ENCODE data around the gene FHAD1.
A peak's percentile ranks its signal among the peaks of the same experiment; 100 is the strongest.

Gene FHAD1

GRCh38 chr1:15352128-15352957, 105.3 kb downstream of the FHAD1 start:
- H3K9me3 ChIP-seq (ENCODE audit: insufficient read depth, low read length), result no peaks in the 10 kb centered on the region
- H3K79me2 ChIP-seq (ENCODE audit: low read length), result no peaks in the 10 kb centered on the region
- H4K20me1 ChIP-seq (ENCODE audit: insufficient read depth, low read length), result no peaks in the 10 kb centered on the region
- TF ChIP-seq CTCF (IDR thresholded peaks at IDR 0.05; ENCODE audit: low read depth, low read length), result no peak
- TF ChIP-seq EZH2phosphoT487 (IDR thresholded peaks at IDR 0.05; ENCODE audit: low read depth), result no peak
- H2AFZ ChIP-seq (ENCODE audit: low read depth, low read length), result peak overlapping the region; percentile 74
- H3K4me1 ChIP-seq (ENCODE audit: low read length), result no peaks in the 10 kb centered on the region; the same call in 1 of the 2 replicates
- no peak overlapping the region for H3K4me3 ChIP-seq (ENCODE audit: low read length)
- no peaks in the 10 kb centered on the region for H3K27me3 ChIP-seq (ENCODE audit: low read depth, low read length)
- no peaks in the 10 kb centered on the region for H3K36me3 ChIP-seq (replicated peaks; ENCODE audit: low read depth, low read length)
- H3K27ac ChIP-seq (ENCODE audit: low read length), result no peak overlapping the region
- H3K9ac ChIP-seq (ENCODE audit: low read length), result no peak overlapping the region
- H3K4me2 ChIP-seq (ENCODE audit: low read length), result no peak overlapping the region

- H3K4me2 ChIP-seq (ENCODE audit: low read length), result no peak overlapping the region
- H2AFZ ChIP-seq (ENCODE audit: low read depth, low read length), result no peak overlapping the region
- no peak overlapping the region for H3K4me3 ChIP-seq (ENCODE audit: low read length)
- no peaks in the 10 kb centered on the region for H3K9me3 ChIP-seq (ENCODE audit: insufficient read depth, low read length)
- H3K4me1 ChIP-seq (ENCODE audit: low read length), result no peaks in the 10 kb centered on the region; the same call in 1 of the 2 replicates
- H4K20me1 ChIP-seq (ENCODE audit: insufficient read depth, low read length), result no peaks in the 10 kb centered on the region
- H3K79me2 ChIP-seq (ENCODE audit: low read length), result no peaks in the 10 kb centered on the region
- H3K27me3 ChIP-seq (ENCODE audit: low read depth, low read length), result no peaks in the 10 kb centered on the region
- no peaks in the 10 kb centered on the region for H3K36me3 ChIP-seq (replicated peaks; ENCODE audit: low read depth, low read length)
- no peak overlapping the region for H3K27ac ChIP-seq (ENCODE audit: low read length)
- no peak overlapping the region for H3K9ac ChIP-seq (ENCODE audit: low read length)
- TF ChIP-seq CTCF (IDR thresholded peaks at IDR 0.05; ENCODE audit: low read depth, low read length) (no peak), EZH2phosphoT487 (IDR thresholded peaks at IDR 0.05; ENCODE audit: low read depth) (no peak)
Measured at GRCh38 chr1:15353839-15354579, 107.0 kb downstream of the FHAD1 start.

- Histone ChIP-seq H3K9ac (ENCODE audit: low read length) (no peak overlapping the region), H3K4me1 (ENCODE audit: low read length) (no peaks in the 10 kb centered on the region; the same call in 1 of the 2 replicates), H3K79me2 (ENCODE audit: low read length) (no peaks in the 10 kb centered on the region), H3K36me3 (replicated peaks; ENCODE audit: low read depth, low read length) (no peaks in the 10 kb centered on the region), H3K27ac (ENCODE audit: low read length) (no peak overlapping the region), H2AFZ (ENCODE audit: low read depth, low read length) (no peak overlapping the region), H3K4me2 (ENCODE audit: low read length) (no peak overlapping the region), H3K27me3 (ENCODE audit: low read depth, low read length) (no peaks in the 10 kb centered on the region), H3K4me3 (ENCODE audit: low read length) (no peak overlapping the region), H3K9me3 (ENCODE audit: insufficient read depth, low read length) (no peaks in the 10 kb centered on the region), H4K20me1 (ENCODE audit: insufficient read depth, low read length) (no peaks in the 10 kb centered on the region)
- no peak for TF ChIP-seq EZH2phosphoT487 (IDR thresholded peaks at IDR 0.05; ENCODE audit: low read depth)
- TF ChIP-seq CTCF (IDR thresholded peaks at IDR 0.05; ENCODE audit: low read depth, low read length), result no peak
Measured at GRCh38 chr1:15354580-15354965, 107.5 kb downstream of the FHAD1 start.

GRCh38 chr1:15355968-15356625, 109.1 kb downstream of the FHAD1 start:
- H3K4me1 ChIP-seq (ENCODE audit: low read length), result no peaks in the 10 kb centered on the region; the same call in 1 of the 2 replicates
- no peaks in the 10 kb centered on the region for H4K20me1 ChIP-seq (ENCODE audit: insufficient read depth, low read length)
- H3K79me2 ChIP-seq (ENCODE audit: low read length), result no peaks in the 10 kb centered on the region
- H3K27ac ChIP-seq (ENCODE audit: low read length), result no peak overlapping the region
- TF ChIP-seq CTCF (IDR thresholded peaks at IDR 0.05; ENCODE audit: low read depth, low read length) (no peak), EZH2phosphoT487 (IDR thresholded peaks at IDR 0.05; ENCODE audit: low read depth) (no peak)
- no peak overlapping the region for H2AFZ ChIP-seq (ENCODE audit: low read depth, low read length)
- no peak overlapping the region for H3K9ac ChIP-seq (ENCODE audit: low read length)
- no peak overlapping the region for H3K4me2 ChIP-seq (ENCODE audit: low read length)
- no peaks in the 10 kb centered on the region for H3K9me3 ChIP-seq (ENCODE audit: insufficient read depth, low read length)
- H3K36me3 ChIP-seq (replicated peaks; ENCODE audit: low read depth, low read length), result no peaks in the 10 kb centered on the region
- no peak overlapping the region for H3K4me3 ChIP-seq (ENCODE audit: low read length)
- no peaks in the 10 kb centered on the region for H3K27me3 ChIP-seq (ENCODE audit: low read depth, low read length)
